Left lung (tissue), 10 donors: ENCODE results near the gene PRCP. TPM values are rescaled to one million over a fixed set of nuclear protein-coding genes. Genes with fewer than 3 reads are reported as not detected.

Experiments
- ATAC-seq: fragments of 200-7000 bp; cut with Tn5 transposase; one replicate; pipeline ENCODE4 v1.9.1; 2020; ENCODE audit warnings: moderate library complexity
- DNase-seq, 4 donors: peaks; one replicate each; pipeline ENCODE4 v3.0.0-alpha.2; 2013 to 2020
- H3K27ac ChIP-seq, 2 donors: fragments of 200-600 bp; sonication (generic) in 1 of 2; one replicate each; pipeline versions ENCODE4 v1.5.0 to v1.8.0; 2020 to 2021
- H3K27me3 ChIP-seq, 2 donors: fragments of 200-600 bp; sonication (generic) in 1 of 2; one replicate each; pipeline versions ENCODE4 v1.5.0 to v1.8.0; 2020 to 2021
- H3K36me3 ChIP-seq, 2 donors: fragments of 200-600 bp; sonication (generic) in 1 of 2; one replicate each; pipeline versions ENCODE4 v1.5.0 to v1.8.0; 2020 to 2021
- H3K4me1 ChIP-seq, 2 donors: fragments of 200-600 bp; one replicate each; pipeline ENCODE4 v1.8.0; 2021
- H3K4me3 ChIP-seq, 2 donors: fragments of 200-600 bp; sonication (generic) in 1 of 2; one replicate each; pipeline versions ENCODE4 v1.5.0 to v1.8.0; 2020 to 2021; ENCODE audit warnings: mild to moderate bottlenecking in 1 of 2
- H3K9me3 ChIP-seq, 2 donors: fragments of 200-600 bp; sonication (generic) in 1 of 2; one replicate each; pipeline versions ENCODE4 v1.5.0 to v1.8.0; 2020 to 2021
- intact Hi-C, 2 donors: fragments of 100-400 bp; cut with DNase I; formaldehyde crosslinking; loops; one replicate each; pipeline versions ENCODE4 v1.11.2 to v1.14.2; 2022
- polyA plus RNA-seq, 6 donors: library from polyadenylated mRNA; unstranded; fragments of 120-200 nt; gene quantifications; one replicate each; pipeline ENCODE4 v1.2.1, GENCODE V29; 2013; ENCODE audit not compliant: insufficient read length in 6 of 6
- total RNA-seq, 2 donors: library from RNA; stranded (reverse); fragmentation: NEBNext Ultra II Directional; extraction: Animal tissue kit (Norgen Biotek cat#: 25700); gene quantifications; one replicate each; pipeline ENCODE4 v1.2.1, GENCODE V29; 2021
- TF ChIP-seq, protein P1 (sequence below), 2 donors: fragments of 200-600 bp; sonication (generic) in 1 of 2; IDR thresholded peaks; one replicate each; pipeline versions ENCODE4 v1.5.0 to v1.8.0; 2021; ENCODE audit warnings: antibody characterized with exemption in 2 of 2
- donor health status: DM: no; HTN: yes; CAD: no.
- donor health status: DM: no; HTN: no; CAD: no.

PRCP gene
- total and polyA plus RNA-seq, 8 donors = 82.4 to 261 (median 228) TPM

DNA sequence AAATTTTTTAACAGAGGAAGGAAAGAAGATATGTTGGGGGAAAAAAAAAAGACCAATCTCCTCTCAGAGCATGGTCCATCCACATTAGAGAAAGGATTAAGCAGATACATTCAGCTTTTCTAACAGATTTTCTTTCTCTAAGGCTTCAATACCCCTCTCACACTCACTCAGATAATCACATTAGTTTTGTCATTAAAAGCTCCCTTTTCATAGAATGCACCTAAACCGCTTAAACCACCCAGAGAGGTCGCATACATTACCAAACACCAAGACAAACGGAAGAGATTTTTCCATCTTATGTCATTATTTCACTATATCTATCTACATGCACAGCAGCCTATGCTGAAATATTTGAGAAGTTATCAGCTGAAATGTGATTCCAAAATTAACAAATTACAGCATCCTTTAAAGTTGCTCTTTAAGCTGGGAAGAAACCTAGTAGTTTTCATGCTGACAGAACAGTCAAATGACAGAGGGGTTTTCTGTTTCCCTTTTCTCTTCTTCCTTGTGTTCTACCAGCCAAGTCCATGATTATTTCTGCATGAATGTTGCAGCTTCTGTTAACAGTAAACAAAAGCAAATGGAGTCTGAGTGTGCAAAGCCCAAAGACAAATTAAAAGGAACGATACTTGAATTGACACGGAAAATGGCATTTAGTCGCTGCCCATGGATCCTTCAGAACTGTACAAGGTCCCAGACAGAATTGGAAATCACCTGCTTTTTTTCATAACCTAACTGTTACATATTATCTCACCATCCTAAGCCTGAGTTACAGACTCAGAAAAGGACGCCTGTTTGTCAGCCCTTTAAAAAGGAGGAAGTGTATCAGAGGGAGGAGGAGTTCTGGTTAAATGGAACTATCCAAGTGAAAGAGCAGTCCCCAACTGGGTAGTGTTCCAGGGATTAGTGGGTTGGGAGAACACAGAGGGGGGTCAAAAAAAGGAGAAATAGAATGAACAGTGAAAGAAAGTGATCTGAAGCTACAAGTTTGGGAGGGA is 54.6 kb downstream of the PRCP start:
- no peak for ATAC-seq

DNA sequence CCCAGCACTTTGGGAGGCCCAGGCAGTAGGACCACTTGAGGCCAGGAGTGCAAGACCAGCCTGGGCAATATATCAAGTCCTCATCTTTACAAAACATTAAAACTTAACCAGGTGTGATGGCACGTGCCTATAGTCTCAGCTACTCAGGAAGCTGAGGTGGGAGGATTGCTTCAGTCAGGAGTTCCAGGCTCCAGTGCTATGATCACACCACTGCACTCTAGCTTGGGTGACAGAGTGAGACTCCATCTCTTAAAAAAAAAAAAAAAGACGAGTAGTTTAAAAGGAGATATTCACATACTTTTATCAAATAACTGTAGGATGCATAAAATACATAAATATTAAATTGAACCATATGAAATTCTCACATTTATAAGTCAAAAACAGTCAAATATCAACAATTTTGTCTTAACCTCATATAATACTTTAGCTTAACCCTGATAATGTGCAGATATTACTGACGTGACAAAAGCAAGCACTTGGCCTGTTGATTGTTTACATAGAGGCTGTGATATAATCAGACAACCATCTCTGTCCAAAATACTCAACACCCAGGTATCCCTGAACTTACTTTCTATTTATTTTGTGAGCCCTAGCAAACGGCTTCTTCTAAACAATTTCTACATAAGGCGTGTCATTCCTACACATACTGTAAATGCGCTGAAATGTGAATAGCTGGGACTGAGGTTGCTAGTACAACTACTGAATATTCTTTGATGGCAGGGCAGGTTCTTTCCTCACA is 57.0 kb downstream of the PRCP start:
- intact Hi-C loops = no loop called here
- DNase-seq = no peak
- peaks cover 0 to 25% of the 10 kb centered on the region in 2 donors for H3K36me3 ChIP-seq
- ATAC-seq = no peak
- H3K4me1 ChIP-seq = no peaks in the 10 kb centered on the region
- no peaks in the 10 kb centered on the region for H3K27me3 ChIP-seq
- TF ChIP-seq, protein P1, sequence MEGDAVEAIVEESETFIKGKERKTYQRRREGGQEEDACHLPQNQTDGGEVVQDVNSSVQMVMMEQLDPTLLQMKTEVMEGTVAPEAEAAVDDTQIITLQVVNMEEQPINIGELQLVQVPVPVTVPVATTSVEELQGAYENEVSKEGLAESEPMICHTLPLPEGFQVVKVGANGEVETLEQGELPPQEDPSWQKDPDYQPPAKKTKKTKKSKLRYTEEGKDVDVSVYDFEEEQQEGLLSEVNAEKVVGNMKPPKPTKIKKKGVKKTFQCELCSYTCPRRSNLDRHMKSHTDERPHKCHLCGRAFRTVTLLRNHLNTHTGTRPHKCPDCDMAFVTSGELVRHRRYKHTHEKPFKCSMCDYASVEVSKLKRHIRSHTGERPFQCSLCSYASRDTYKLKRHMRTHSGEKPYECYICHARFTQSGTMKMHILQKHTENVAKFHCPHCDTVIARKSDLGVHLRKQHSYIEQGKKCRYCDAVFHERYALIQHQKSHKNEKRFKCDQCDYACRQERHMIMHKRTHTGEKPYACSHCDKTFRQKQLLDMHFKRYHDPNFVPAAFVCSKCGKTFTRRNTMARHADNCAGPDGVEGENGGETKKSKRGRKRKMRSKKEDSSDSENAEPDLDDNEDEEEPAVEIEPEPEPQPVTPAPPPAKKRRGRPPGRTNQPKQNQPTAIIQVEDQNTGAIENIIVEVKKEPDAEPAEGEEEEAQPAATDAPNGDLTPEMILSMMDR (IDR thresholded peaks at IDR 0.05) = no peak
- H3K9me3 ChIP-seq = no peaks in the 10 kb centered on the region
- H3K27ac ChIP-seq = no peak overlapping the region
- H3K4me3 ChIP-seq = no peak overlapping the region

More for the DNA sequence above, 54.6 kb downstream of the PRCP start:
- Histone ChIP-seq H3K9me3 (no peaks in the 10 kb centered on the region), H3K4me1 (no peaks in the 10 kb centered on the region), H3K4me3 (no peak overlapping the region), H3K27ac (no peak overlapping the region), H3K36me3 (peaks cover 0 to 27% of the 10 kb centered on the region in 2 donors), H3K27me3 (no peaks in the 10 kb centered on the region)
- no peak for DNase-seq
- intact Hi-C loops = no loop called here
- TF ChIP-seq, protein P1 (IDR thresholded peaks at IDR 0.05) = no peak

DNA sequence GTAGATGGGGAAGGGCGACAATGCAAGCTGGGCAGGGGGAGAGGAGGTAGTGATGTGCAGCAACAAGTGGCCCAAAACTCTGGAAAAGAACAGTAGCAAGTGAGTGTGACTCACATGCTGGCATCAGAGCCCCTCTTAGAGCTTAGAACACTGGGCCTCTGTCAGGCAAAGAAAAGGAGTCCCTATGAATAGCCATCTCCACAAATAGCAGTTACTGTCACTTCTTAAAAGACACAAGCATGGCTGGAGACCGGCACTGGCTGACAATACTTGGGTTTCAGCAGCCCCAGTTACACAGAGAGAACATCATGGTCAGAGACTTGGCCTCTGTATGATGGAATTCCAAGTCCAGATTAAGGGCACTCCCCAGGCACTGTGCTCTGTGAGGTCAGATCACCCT is 58.2 kb downstream of the PRCP start:
- Histone ChIP-seq H3K4me1 (no peaks in the 10 kb centered on the region), H3K36me3 (peaks cover 0 to 37% of the 10 kb centered on the region in 2 donors), H3K27ac (no peak overlapping the region), H3K27me3 (no peaks in the 10 kb centered on the region), H3K4me3 (no peak overlapping the region), H3K9me3 (no peaks in the 10 kb centered on the region)
- intact Hi-C loops = no loop called here
- no peak for DNase-seq
- no peak for ATAC-seq
- TF ChIP-seq, protein P1 (IDR thresholded peaks at IDR 0.05) = no peak

DNA sequence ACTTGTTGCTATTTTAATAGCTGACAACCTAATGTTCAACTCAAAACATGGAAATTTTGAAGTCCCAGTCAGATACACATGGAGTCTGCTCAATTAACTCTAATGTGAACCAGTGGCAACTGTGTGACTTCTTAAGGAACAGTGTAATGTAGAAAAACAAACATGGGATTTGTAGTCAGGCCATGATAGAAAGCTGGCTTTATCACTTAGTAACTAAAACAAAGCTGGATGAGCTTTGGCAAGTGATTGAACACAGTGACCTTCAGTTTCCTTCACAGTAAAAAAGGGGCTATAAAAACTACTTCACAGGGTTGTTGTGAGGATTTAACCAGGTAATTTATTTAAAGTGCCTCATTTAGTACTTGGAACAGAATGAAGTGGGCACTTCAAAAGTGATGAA is 62.6 kb downstream of the PRCP start:
- ATAC-seq (no peak), DNase-seq (no peak)
- H3K9me3 ChIP-seq = no peaks in the 10 kb centered on the region
- peaks cover 0 to 58% of the 10 kb centered on the region in 2 donors for H3K36me3 ChIP-seq
- intact Hi-C loops = no loop called here
- H3K27ac ChIP-seq = no peak overlapping the region
- H3K4me1 ChIP-seq = no peaks in the 10 kb centered on the region
- H3K27me3 ChIP-seq = no peaks in the 10 kb centered on the region
- no peak overlapping the region for H3K4me3 ChIP-seq
- TF ChIP-seq, protein P1 (IDR thresholded peaks at IDR 0.05) = no peak

DNA sequence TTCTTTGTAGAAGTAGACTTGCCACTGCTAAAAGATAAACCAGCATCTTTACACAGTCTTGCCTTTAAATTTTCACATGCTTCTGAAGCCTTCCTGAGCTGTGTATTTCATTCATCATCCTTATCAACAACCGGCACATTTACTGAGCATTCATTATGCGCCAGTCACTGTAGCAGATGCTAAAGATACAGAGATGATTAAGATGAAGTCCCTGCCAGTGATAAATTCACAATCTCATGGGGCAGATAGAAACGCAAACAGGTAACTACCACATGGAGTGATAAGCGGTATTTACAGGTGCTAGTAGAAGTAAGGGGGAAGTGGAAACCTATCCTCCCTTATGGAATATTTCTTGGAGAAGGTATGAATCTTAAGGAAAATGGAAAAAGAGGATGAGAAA is 67.2 kb downstream of the PRCP start:
- intact Hi-C loops = no loop called here
- ATAC-seq (no peak), DNase-seq (no peak)
- Histone ChIP-seq H3K27ac (no peak overlapping the region), H3K4me1 (no peaks in the 10 kb centered on the region), H3K9me3 (no peaks in the 10 kb centered on the region), H3K4me3 (no peak overlapping the region), H3K27me3 (no peaks in the 10 kb centered on the region), H3K36me3 (peaks cover 0 to 47% of the 10 kb centered on the region in 2 donors)
- TF ChIP-seq, protein P1 (IDR thresholded peaks at IDR 0.05) = no peak
